Measurements from ENCODE around the gene ZBTB48. TPM values are rescaled to one million over a fixed set of nuclear protein-coding genes. Genes with fewer than 3 reads are reported as not detected.
"Not testable (repeated sequence)": the region's sequence is repeated elsewhere in the genome, so short reads cannot be mapped to it uniquely, and the experiment has no call there.

Gene ZBTB48
- total RNA-seq, 2 donors from 2014 or later: 39.2 to 50.6 TPM

GRCh38 chr1:6630027-6630426 is 50.2 kb downstream of the ZBTB48 start:
- Mint-ChIP-seq H3K36me3 (ENCODE audit: insufficient read depth in 2 of 2) (peaks cover 5 to 16% of the 10 kb centered on the region in 2 donors), H3K4me3 (no peak overlapping the region), H3K27ac (no peak overlapping the region), H3K4me1 (ENCODE audit: low read depth) (peaks cover 22% of the 10 kb centered on the region), H3K27me3 (ENCODE audit: low read depth) (no peaks in the 10 kb centered on the region), H3K9me3 (no peaks in the 10 kb centered on the region)
- DNase-seq (no peak), ATAC-seq (replicated peaks in 1 of 2) (no peak)

- ATAC-seq (replicated peaks in 1 of 2): no peak
- DNase-seq: no peak
Measured at GRCh38 chr1:6631058-6631457, 51.3 kb downstream of the ZBTB48 start.

GRCh38 chr1:6632588-6633514 is 53.1 kb downstream of the ZBTB48 start:
- no peaks in the 10 kb centered on the region for H3K9me3 Mint-ChIP-seq
- DNase-seq (no peak), ATAC-seq (replicated peaks in 1 of 2) (no peak)
- H3K27ac Mint-ChIP-seq: no peak overlapping the region
- H3K36me3 Mint-ChIP-seq (ENCODE audit: insufficient read depth in 2 of 2): peaks cover 2 to 15% of the 10 kb centered on the region in 2 donors
- no peaks in the 10 kb centered on the region for H3K27me3 Mint-ChIP-seq (ENCODE audit: low read depth)
- peaks cover under 1% of the 10 kb centered on the region for H3K4me1 Mint-ChIP-seq (ENCODE audit: low read depth)
- H3K4me3 Mint-ChIP-seq: no peak overlapping the region

More at GRCh38 chr1:6631058-6631457, 51.3 kb downstream of the ZBTB48 start:
- Mint-ChIP-seq H3K27ac (no peak overlapping the region), H3K4me3 (no peak overlapping the region), H3K27me3 (ENCODE audit: low read depth) (no peaks in the 10 kb centered on the region), H3K9me3 (no peaks in the 10 kb centered on the region), H3K4me1 (ENCODE audit: low read depth) (peaks cover 18% of the 10 kb centered on the region), H3K36me3 (ENCODE audit: insufficient read depth in 2 of 2) (peaks cover 3 to 15% of the 10 kb centered on the region in 2 donors)

GRCh38 chr1:6634371-6635052 is 54.7 kb downstream of the ZBTB48 start:
- DNase-seq: peak; percentile 43 to 45
- Mint-ChIP-seq H3K4me1 (ENCODE audit: low read depth) (no peaks in the 10 kb centered on the region), H3K27me3 (ENCODE audit: low read depth) (no peaks in the 10 kb centered on the region), H3K36me3 (ENCODE audit: insufficient read depth in 2 of 2) (peaks cover 2 to 18% of the 10 kb centered on the region in 2 donors), H3K9me3 (no peaks in the 10 kb centered on the region), H3K4me3 (no peak overlapping the region), H3K27ac (no peak overlapping the region)
- ATAC-seq (replicated peaks in 1 of 2): peak; percentile 43 to 62

GRCh38 chr1:6635161-6635909 is 55.5 kb downstream of the ZBTB48 start:
- H3K27ac Mint-ChIP-seq: no peak overlapping the region
- no peak overlapping the region for H3K4me3 Mint-ChIP-seq
- no peaks in the 10 kb centered on the region for H3K27me3 Mint-ChIP-seq (ENCODE audit: low read depth)
- DNase-seq (no peak), ATAC-seq (replicated peaks in 1 of 2) (no peak)
- no peaks in the 10 kb centered on the region for H3K9me3 Mint-ChIP-seq
- H3K4me1 Mint-ChIP-seq (ENCODE audit: low read depth): no peaks in the 10 kb centered on the region
- H3K36me3 Mint-ChIP-seq (ENCODE audit: insufficient read depth in 2 of 2): peaks cover 5 to 19% of the 10 kb centered on the region in 2 donors

GRCh38 chr1:6635910-6636760 is 56.3 kb downstream of the ZBTB48 start:
- Mint-ChIP-seq H3K27ac (no peak overlapping the region), H3K9me3 (no peaks in the 10 kb centered on the region)

GRCh38 chr1:6636778-6637177 is 57.0 kb downstream of the ZBTB48 start:
- DNase-seq; H3K9me3 Mint-ChIP-seq; H3K4me3 Mint-ChIP-seq; H3K27me3 Mint-ChIP-seq (ENCODE audit: low read depth); H3K27ac Mint-ChIP-seq; H3K4me1 Mint-ChIP-seq (ENCODE audit: low read depth); ATAC-seq (replicated peaks in 1 of 2): not testable (repeated sequence)
- peaks cover 5 to 19% of the 10 kb centered on the region in 2 donors for H3K36me3 Mint-ChIP-seq (ENCODE audit: insufficient read depth in 2 of 2)

More at GRCh38 chr1:6635910-6636760, 56.3 kb downstream of the ZBTB48 start:
- H3K4me3 Mint-ChIP-seq: no peak overlapping the region
- DNase-seq: no peak
- H3K27me3 Mint-ChIP-seq (ENCODE audit: low read depth): no peaks in the 10 kb centered on the region
- H3K36me3 Mint-ChIP-seq (ENCODE audit: insufficient read depth in 2 of 2): peaks cover 5 to 19% of the 10 kb centered on the region in 2 donors
- no peak for ATAC-seq (replicated peaks in 1 of 2)
- no peaks in the 10 kb centered on the region for H3K4me1 Mint-ChIP-seq (ENCODE audit: low read depth)

- no peak for ATAC-seq (replicated peaks in 1 of 2)
- Mint-ChIP-seq H3K36me3 (ENCODE audit: insufficient read depth in 2 of 2) (peaks cover 5 to 23% of the 10 kb centered on the region in 2 donors), H3K4me1 (ENCODE audit: low read depth) (no peaks in the 10 kb centered on the region), H3K4me3 (no peak overlapping the region), H3K9me3 (no peaks in the 10 kb centered on the region), H3K27me3 (ENCODE audit: low read depth) (no peaks in the 10 kb centered on the region), H3K27ac (no peak overlapping the region)
- no peak for DNase-seq
Measured at GRCh38 chr1:6637770-6638169, 58.0 kb downstream of the ZBTB48 start.

GRCh38 chr1:6638226-6638625 is 58.4 kb downstream of the ZBTB48 start:
- H3K9me3 Mint-ChIP-seq: no peaks in the 10 kb centered on the region
- no peaks in the 10 kb centered on the region for H3K27me3 Mint-ChIP-seq (ENCODE audit: low read depth)
- no peaks in the 10 kb centered on the region for H3K4me1 Mint-ChIP-seq (ENCODE audit: low read depth)
- H3K4me3 Mint-ChIP-seq: no peak overlapping the region
- no peak overlapping the region for H3K27ac Mint-ChIP-seq
- DNase-seq (no peak), ATAC-seq (replicated peaks in 1 of 2) (no peak)
- H3K36me3 Mint-ChIP-seq (ENCODE audit: insufficient read depth in 2 of 2): peaks cover 5 to 21% of the 10 kb centered on the region in 2 donors

Other genes with a start within 250 kb of the ZBTB48 start
- 10 to 100 TPM; 32.1 to 37.6 TPM for gene ACOT7, start 186.2 kb upstream of the ZBTB48 start, total RNA-seq
- 1 to 10 TPM in 1 of 2 donors, under 1 TPM in 1; 0.44 to 1.2 TPM for gene HES2, start 160.1 kb upstream of the ZBTB48 start, total RNA-seq
- 1 to 10 TPM; 1.3 to 2.0 TPM for gene ESPN, start 155.2 kb upstream of the ZBTB48 start, total RNA-seq
- 100 to 1,000 TPM in 1 of 2 donors, 10 to 100 TPM in 1; 89.2 to 101 TPM for gene TNFRSF25, start 113.8 kb upstream of the ZBTB48 start, total RNA-seq
- 1 to 10 TPM; 2.6 to 3.2 TPM for gene PLEKHG5, start 88.3 kb upstream of the ZBTB48 start, total RNA-seq
- gene NOL9, start 25.5 kb upstream of the ZBTB48 start, total RNA-seq: 10 to 100 TPM; 35.8 to 42.3 TPM
- not detected for gene TAS1R1, start 24.7 kb upstream of the ZBTB48 start, total RNA-seq
- 10 to 100 TPM; 24.2 to 26.1 TPM for gene KLHL21, start 22.9 kb downstream of the ZBTB48 start, total RNA-seq
- 10 to 100 TPM; 16.5 to 19.3 TPM for gene PHF13, start 33.7 kb downstream of the ZBTB48 start, total RNA-seq
- gene THAP3, start 44.9 kb downstream of the ZBTB48 start, total RNA-seq: 10 to 100 TPM; 27.0 to 30.5 TPM
- 10 to 100 TPM; 39.7 to 56.0 TPM for gene DNAJC11, start 121.8 kb downstream of the ZBTB48 start, total RNA-seq
- 10 to 100 TPM; 47.8 to 63.3 TPM for gene CAMTA1, start 205.5 kb downstream of the ZBTB48 start, total RNA-seq

All from activated T-cell treated with anti-CD3 and anti-CD28 coated beads, Interleukin-2, amount 50 U/mL, for 72 hours (primary cell).